Measurements from ENCODE around the gene SEPTIN10.
A peak's percentile ranks its signal among the peaks of the same experiment; 100 is the strongest.

SEPTIN10 gene

GRCh38 chr2:109510136-109511028 is 103.4 kb downstream of the SEPTIN10 start:
- ATAC-seq: peak; percentile 79

GRCh38 chr2:109508556-109508955 is 105.2 kb downstream of the SEPTIN10 start:
- TF ChIP-seq CSRNP3 (CRISPR knock-in tag; IDR thresholded peaks at IDR 0.05) (no peak), ESRRG (CRISPR knock-in tag; IDR thresholded peaks at IDR 0.05) (no peak), ZFP3 (CRISPR knock-in tag; IDR thresholded peaks at IDR 0.05) (no peak), PATZ1 (CRISPR knock-in tag; IDR thresholded peaks at IDR 0.05; ENCODE audit: borderline replicate concordance) (no peak), ZFP30 (CRISPR knock-in tag; IDR thresholded peaks at IDR 0.05) (no peak), POU6F1 (CRISPR knock-in tag; IDR thresholded peaks at IDR 0.05; ENCODE audit: borderline replicate concordance, low read depth) (no peak), ARNTL (CRISPR knock-in tag; IDR thresholded peaks at IDR 0.05; ENCODE audit: borderline replicate concordance, low read depth) (no peak), ZNF70 (CRISPR knock-in tag; IDR thresholded peaks at IDR 0.05) (no peak), OSR1 (CRISPR knock-in tag; IDR thresholded peaks at IDR 0.05) (no peak)
- ATAC-seq: no peak

More at GRCh38 chr2:109510136-109511028, 103.4 kb downstream of the SEPTIN10 start:
- TF ChIP-seq ESRRG (CRISPR knock-in tag; IDR thresholded peaks at IDR 0.05) (no peak), SNAI2 (CRISPR knock-in tag; IDR thresholded peaks at IDR 0.05) (no peak), OSR1 (CRISPR knock-in tag; IDR thresholded peaks at IDR 0.05) (no peak), BACH2 (CRISPR knock-in tag; IDR thresholded peaks at IDR 0.05; ENCODE audit: borderline replicate concordance) (no peak), CSRNP3 (CRISPR knock-in tag; IDR thresholded peaks at IDR 0.05) (no peak), PATZ1 (CRISPR knock-in tag; IDR thresholded peaks at IDR 0.05; ENCODE audit: borderline replicate concordance) (no peak), ZNF565 (CRISPR knock-in tag; conservative IDR thresholded peaks at IDR 0.05; ENCODE audit: low read depth) (no peak), ARNTL (CRISPR knock-in tag; IDR thresholded peaks at IDR 0.05; ENCODE audit: borderline replicate concordance, low read depth) (no peak), TCF4 (CRISPR knock-in tag; IDR thresholded peaks at IDR 0.05; ENCODE audit: borderline replicate concordance) (no peak), ZFP3 (CRISPR knock-in tag; IDR thresholded peaks at IDR 0.05) (no peak), TSHZ2 (CRISPR knock-in tag; IDR thresholded peaks at IDR 0.05) (no peak), ISL1 (CRISPR knock-in tag; IDR thresholded peaks at IDR 0.05) (no peak)

GRCh38 chr2:109507828-109508227 is 105.9 kb downstream of the SEPTIN10 start:
- no peak for ATAC-seq
- TF ChIP-seq RARB (CRISPR knock-in tag; IDR thresholded peaks at IDR 0.05) (no peak), PPARA (CRISPR knock-in tag; IDR thresholded peaks at IDR 0.05; ENCODE audit: borderline replicate concordance) (no peak), ARNTL (CRISPR knock-in tag; IDR thresholded peaks at IDR 0.05; ENCODE audit: borderline replicate concordance, low read depth) (no peak), ZNF70 (CRISPR knock-in tag; IDR thresholded peaks at IDR 0.05) (no peak), TSHZ2 (CRISPR knock-in tag; IDR thresholded peaks at IDR 0.05) (no peak), ESRRG (CRISPR knock-in tag; IDR thresholded peaks at IDR 0.05) (no peak), GLIS3 (CRISPR knock-in tag; IDR thresholded peaks at IDR 0.05) (no peak), PATZ1 (CRISPR knock-in tag; IDR thresholded peaks at IDR 0.05; ENCODE audit: borderline replicate concordance) (no peak), ZFP30 (CRISPR knock-in tag; IDR thresholded peaks at IDR 0.05) (no peak), ZNF565 (CRISPR knock-in tag; conservative IDR thresholded peaks at IDR 0.05; ENCODE audit: low read depth) (no peak)
